Astrocyte (in vitro differentiated cells and primary cell): Measurements from ENCODE around the gene ROMO1. TPM values are rescaled to one million over a fixed set of nuclear protein-coding genes. Genes with fewer than 3 reads are reported as not detected.
A peak's percentile ranks its signal among the peaks of the same experiment; 100 is the strongest.
"Not testable (repeated sequence)": the region's sequence is repeated elsewhere in the genome, so short reads cannot be mapped to it uniquely, and the experiment has no call there.

ENCODE experiments used
- DNase-seq: peaks from one replicate; pipeline ENCODE4 v3.0.0-alpha.2; 2010; ENCODE audit warnings: low read depth
- FAIRE-seq: peaks from 2 replicates; lab custom pipeline; 2011; peaks lifted over from hg19 to GRCh38; lab: Jason Lieb, UNC
- H2AFZ ChIP-seq: 2 replicates; pipeline ENCODE4 v1.6.0; 2012; ENCODE audit warnings: low read depth, low read length, inconsistent platforms
- H3K27ac ChIP-seq: 2 replicates; pipeline ENCODE4 v1.5.1; 2011; ENCODE audit warnings: low read depth, low read length, inconsistent platforms
- H3K27me3 ChIP-seq: 2 replicates; pipeline ENCODE4 v1.6.0; 2011; ENCODE audit warnings: low read length, inconsistent platforms; ENCODE audit not compliant: insufficient read depth
- H3K36me3 ChIP-seq: 2 replicates; pipeline ENCODE4 v1.5.1; 2011; ENCODE audit warnings: low read length, inconsistent platforms; ENCODE audit not compliant: insufficient read depth
- H3K4me1 ChIP-seq: 2 replicates; pipeline ENCODE4 v1.5.1; 2011; ENCODE audit warnings: low read length, inconsistent platforms; ENCODE audit not compliant: insufficient read depth
- H3K4me2 ChIP-seq: 2 replicates; pipeline ENCODE4 v1.6.0; 2012; ENCODE audit warnings: low read length, inconsistent platforms
- H3K4me3 ChIP-seq: 2 replicates; pipeline ENCODE4 v1.5.1; 2011; ENCODE audit warnings: low read depth, mild to moderate bottlenecking, low read length, inconsistent platforms; ENCODE audit not compliant: insufficient read depth
- H3K79me2 ChIP-seq: 2 replicates; pipeline ENCODE4 v1.6.0; 2012; ENCODE audit warnings: mild to moderate bottlenecking, low read length, inconsistent platforms; ENCODE audit not compliant: insufficient read depth
- H3K9ac ChIP-seq: 2 replicates; pipeline ENCODE4 v1.6.0; 2012; ENCODE audit warnings: mild to moderate bottlenecking, low read length, inconsistent platforms
- H3K9me3 ChIP-seq: 2 replicates; pipeline ENCODE4 v1.5.1; 2012; ENCODE audit warnings: low read depth, mild to moderate bottlenecking, low read length, inconsistent platforms; ENCODE audit not compliant: insufficient read depth
- H4K20me1 ChIP-seq: 2 replicates; pipeline ENCODE4 v1.6.0; 2012; ENCODE audit warnings: low read length, inconsistent platforms; ENCODE audit not compliant: insufficient read depth
- H3K27ac Mint-ChIP-seq: one replicate; pipeline ENCODE4 v1.8.0; 2021; ENCODE audit warnings: mild to moderate bottlenecking, mixed read lengths; ENCODE audit not compliant: unreplicated experiment
- H3K27me3 Mint-ChIP-seq: one replicate; pipeline ENCODE4 v1.8.0; 2021; ENCODE audit warnings: low read depth, mixed read lengths; ENCODE audit not compliant: unreplicated experiment
- H3K36me3 Mint-ChIP-seq: one replicate; pipeline ENCODE4 v1.8.0; 2021; ENCODE audit warnings: low read depth, mixed read lengths; ENCODE audit not compliant: unreplicated experiment
- H3K4me1 Mint-ChIP-seq: one replicate; pipeline ENCODE4 v1.8.0; 2021; ENCODE audit warnings: low read depth, mixed read lengths; ENCODE audit not compliant: unreplicated experiment
- H3K4me3 Mint-ChIP-seq: one replicate; pipeline ENCODE4 v1.8.0; 2021; ENCODE audit warnings: mild to moderate bottlenecking, moderate library complexity, mixed read lengths; ENCODE audit not compliant: unreplicated experiment
- H3K9me3 Mint-ChIP-seq: one replicate; pipeline ENCODE4 v1.8.0; 2021; ENCODE audit warnings: mild to moderate bottlenecking, mixed read lengths; ENCODE audit not compliant: unreplicated experiment
- CTCF ChIP-seq: IDR thresholded peaks from 2 replicates; pipeline ENCODE4 v1.5.1; 2011; ENCODE audit warnings: low read depth, mild to moderate bottlenecking, inconsistent platforms, low read length, moderate library complexity; ENCODE audit not compliant: insufficient read depth
- EZH2 ChIP-seq: IDR thresholded peaks from 2 replicates; pipeline ENCODE4 v1.6.1; 2012; ENCODE audit warnings: mild to moderate bottlenecking, low read length, inconsistent platforms; ENCODE audit not compliant: insufficient read depth
- total RNA-seq: library from RNA; stranded (reverse); gene quantifications from 2 replicates; pipeline ENCODE4 v1.2.1, GENCODE V29; 2021

ROMO1 gene
- total RNA-seq, 1 donor from 2014 or later, result 201 TPM

DNA sequence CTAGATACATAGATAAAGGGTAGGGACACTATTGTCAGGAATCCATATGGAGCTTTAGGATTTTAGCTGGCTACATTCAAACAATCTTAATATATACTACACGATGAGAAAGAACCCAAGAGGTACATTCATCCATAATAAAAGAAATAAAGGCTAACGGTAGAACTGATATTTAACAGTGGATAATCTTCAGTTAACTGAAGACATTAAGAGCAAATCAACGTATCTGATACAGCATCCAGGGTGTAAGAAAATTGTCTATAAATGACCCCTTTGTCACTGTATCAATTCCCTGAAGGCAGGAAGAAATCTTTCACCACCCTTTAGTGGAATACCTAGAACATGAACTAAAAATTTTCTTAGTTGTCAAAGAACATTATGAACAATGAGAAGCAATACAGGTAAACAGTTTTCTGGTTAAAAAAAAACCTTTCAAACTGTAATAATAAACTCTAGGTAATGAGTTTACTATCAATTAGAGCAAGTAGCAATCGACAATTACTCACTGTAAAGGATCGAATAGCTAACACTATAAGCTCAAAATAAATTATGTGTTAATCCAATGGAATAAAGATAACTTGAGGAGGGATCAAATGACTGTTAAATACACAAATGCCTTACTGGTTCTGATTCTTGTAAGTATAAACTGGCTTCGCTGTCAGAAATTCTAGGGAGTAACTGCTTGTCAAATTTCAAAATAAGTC is 11.8 kb downstream of the ROMO1 start:
- no peak for DNase-seq
- Histone ChIP-seq H3K27me3 (no peaks in the 10 kb centered on the region), H3K36me3 (peaks cover 85% of the 10 kb centered on the region), H3K9ac (no peak overlapping the region), H3K4me2 (no peak overlapping the region), H2AFZ (no peak overlapping the region), H4K20me1 (peaks cover 90% of the 10 kb centered on the region), H3K4me1 (no peaks in the 10 kb centered on the region), H3K79me2 (peaks cover 95% of the 10 kb centered on the region), H3K4me3 (no peak overlapping the region), H3K27ac (no peak overlapping the region), H3K9me3 (no peaks in the 10 kb centered on the region)
- H3K4me1 Mint-ChIP-seq, result peaks cover 24% of the 10 kb centered on the region
- H3K36me3 Mint-ChIP-seq, result peaks cover 21% of the 10 kb centered on the region
- no peaks in the 10 kb centered on the region for H3K27me3 Mint-ChIP-seq
- peak overlapping the region; percentile 41 for H3K27ac Mint-ChIP-seq
- H3K4me3 Mint-ChIP-seq, result no peak overlapping the region
- TF ChIP-seq CTCF (no peak), EZH2 (no peak)
- peak; percentile 23 for FAIRE-seq
- H3K9me3 Mint-ChIP-seq, result no peaks in the 10 kb centered on the region

DNA sequence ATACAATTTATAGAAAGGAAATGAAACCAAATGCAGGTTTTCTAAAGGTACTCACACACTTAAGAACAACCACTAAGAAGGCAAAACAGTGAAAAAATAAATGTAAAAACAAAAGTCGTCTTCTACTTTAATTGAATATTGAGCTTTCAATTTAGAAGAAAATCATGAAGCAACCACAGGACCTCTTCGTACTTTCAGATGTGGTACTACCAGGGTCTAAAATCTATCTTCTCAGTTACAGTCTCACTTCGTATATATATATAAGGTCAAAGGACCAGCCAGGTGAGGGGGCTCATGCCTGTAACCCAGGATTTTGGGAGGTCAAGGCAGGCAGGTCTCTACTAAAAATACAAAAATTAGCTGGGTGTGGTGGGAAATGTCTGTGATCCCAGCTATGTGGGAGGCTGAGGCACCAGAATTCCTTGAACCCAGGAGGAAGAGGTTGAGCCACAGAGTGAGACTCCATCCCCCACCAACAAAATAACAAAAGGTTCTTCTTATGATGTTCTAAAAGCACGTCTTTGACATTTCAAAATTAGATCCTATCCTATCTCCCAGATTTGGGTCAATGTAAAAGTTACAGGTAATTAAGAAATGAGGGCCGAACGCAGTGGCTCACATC is 12.5 kb downstream of the ROMO1 start:
- DNase-seq (no peak), FAIRE-seq (no peak)
- H4K20me1 ChIP-seq, result peaks cover 91% of the 10 kb centered on the region
- Mint-ChIP-seq H3K27me3 (no peaks in the 10 kb centered on the region), H3K4me1 (peaks cover 24% of the 10 kb centered on the region), H3K36me3 (peaks cover 21% of the 10 kb centered on the region), H3K27ac (peak overlapping the region; percentile 41), H3K9me3 (no peaks in the 10 kb centered on the region), H3K4me3 (peak overlapping the region; percentile 57)
- TF ChIP-seq EZH2 (no peak), CTCF (no peak)
- H3K9me3 ChIP-seq, result no peaks in the 10 kb centered on the region
- H3K27ac ChIP-seq, result no peak overlapping the region
- H3K4me3 ChIP-seq, result no peak overlapping the region
- H3K79me2 ChIP-seq, result peaks cover 96% of the 10 kb centered on the region
- H2AFZ ChIP-seq, result no peak overlapping the region
- H3K4me2 ChIP-seq, result no peak overlapping the region
- H3K9ac ChIP-seq, result no peak overlapping the region
- H3K36me3 ChIP-seq, result peaks cover 85% of the 10 kb centered on the region
- no peaks in the 10 kb centered on the region for H3K4me1 ChIP-seq
- H3K27me3 ChIP-seq, result no peaks in the 10 kb centered on the region

- peaks cover 95% of the 10 kb centered on the region for H4K20me1 ChIP-seq
- not testable (repeated sequence) for H3K9me3 Mint-ChIP-seq
- H3K36me3 Mint-ChIP-seq, result peaks cover 22% of the 10 kb centered on the region
Measured at GRCh38 chr20:35713120-35713519, 13.9 kb downstream of the ROMO1 start.

More at GRCh38 chr20:35713120-35713519, 13.9 kb downstream of the ROMO1 start:
- H3K36me3 ChIP-seq, result peaks cover 88% of the 10 kb centered on the region
- H3K9ac ChIP-seq, FAIRE-seq, H3K27ac ChIP-seq, H3K4me1 ChIP-seq, H3K4me2 ChIP-seq, H3K4me3 Mint-ChIP-seq, H2AFZ ChIP-seq, DNase-seq, H3K27me3 Mint-ChIP-seq, H3K4me3 ChIP-seq, H3K27me3 ChIP-seq, H3K9me3 ChIP-seq: not testable (repeated sequence)
- peaks cover 98% of the 10 kb centered on the region for H3K79me2 ChIP-seq
- H3K27ac Mint-ChIP-seq, result peak overlapping the region; percentile 34
- H3K4me1 Mint-ChIP-seq, result peaks cover 27% of the 10 kb centered on the region
